A172 (cell line): ENCODE measurements around the gene NGF. TPM values are rescaled to one million over a fixed set of nuclear protein-coding genes. Genes with fewer than 3 reads are reported as not detected.
A peak's percentile ranks its signal among the peaks of the same experiment; 100 is the strongest.
"Not testable (repeated sequence)": the region's sequence is repeated elsewhere in the genome, so short reads cannot be mapped to it uniquely, and the experiment has no call there.

Experiments
- DNase-seq: peaks from one replicate; pipeline ENCODE4 v3.0.0-alpha.2; 2015; ENCODE audit warnings: low spot score
- total RNA-seq: library from RNA; depleted of rRNA; stranded (reverse); fragments of >200 nt; shearing (Covaris generic); gene quantifications from 2 replicates; pipeline ENCODE4 v1.2.3, GENCODE V29; 2014; rRNA removed

NGF gene
- total RNA-seq, result 1.7 and 2.8 TPM in 2 replicates

DNA sequence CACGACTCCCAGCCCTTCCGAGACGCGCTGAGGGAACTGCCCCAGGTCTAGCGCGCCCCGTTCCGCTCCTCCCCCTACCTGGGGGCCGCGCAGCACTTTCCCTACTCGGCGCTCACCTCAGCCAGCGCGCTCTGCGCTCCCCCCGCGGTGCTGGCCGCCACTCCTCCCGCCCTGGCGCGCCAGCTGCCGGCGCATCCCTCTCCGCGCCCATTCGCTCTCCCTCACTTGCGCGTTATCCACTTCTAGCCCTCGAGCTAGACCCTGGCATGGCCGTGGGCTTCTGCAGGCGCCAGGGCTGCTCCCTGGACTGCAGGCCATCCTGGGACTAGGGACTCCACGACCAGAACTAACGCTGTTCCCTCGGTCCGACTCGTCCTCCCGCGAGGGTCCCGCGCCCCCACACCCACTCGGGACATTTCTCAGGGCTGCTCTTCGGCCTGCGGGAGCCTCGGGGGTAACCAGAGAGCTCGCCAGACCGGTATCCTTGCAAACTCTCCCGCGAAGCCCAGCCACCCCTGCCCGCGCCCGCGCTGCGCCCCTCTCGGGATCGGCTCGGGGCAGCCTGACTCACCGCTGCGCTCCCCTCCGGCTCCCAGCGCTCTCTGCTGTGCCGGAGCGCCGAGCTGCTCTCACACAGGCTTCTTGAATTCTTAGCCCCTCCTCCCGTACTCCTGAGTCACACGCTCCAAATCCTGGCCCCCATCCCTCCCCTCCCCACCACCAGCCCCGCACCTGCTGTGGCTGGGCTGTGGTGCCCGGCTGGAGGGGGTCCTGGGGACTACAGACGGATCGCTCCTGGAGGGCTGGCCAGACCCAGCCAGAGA, at the start of gene NGF:
Gene NGF (minus strand): TSS at position 617 of the 824 bp plus-strand sequence. CDS start 51,454 bp downstream, outside the sequence.
- DNase-seq, result peak; percentile 36

DNA sequence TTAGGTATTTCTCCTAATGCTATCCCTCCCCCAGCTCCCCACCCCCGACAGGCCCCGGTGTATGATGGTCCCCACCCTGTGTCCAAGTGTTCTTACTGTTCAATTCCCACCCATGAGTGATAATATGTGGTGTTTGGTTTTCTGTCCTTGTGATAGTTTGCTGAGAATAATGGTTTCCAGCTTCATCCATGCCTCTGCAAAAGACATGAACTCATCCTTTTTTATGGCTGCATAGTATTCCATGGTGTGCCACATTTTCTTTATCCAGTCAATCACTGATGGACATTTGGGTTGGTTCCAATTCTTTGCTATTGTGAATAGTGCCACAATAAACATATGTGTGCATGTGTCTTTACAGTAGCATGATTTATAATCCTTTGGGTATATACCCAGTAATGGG, 45.4 kb upstream of the NGF start:
- not testable (repeated sequence) for DNase-seq

DNA sequence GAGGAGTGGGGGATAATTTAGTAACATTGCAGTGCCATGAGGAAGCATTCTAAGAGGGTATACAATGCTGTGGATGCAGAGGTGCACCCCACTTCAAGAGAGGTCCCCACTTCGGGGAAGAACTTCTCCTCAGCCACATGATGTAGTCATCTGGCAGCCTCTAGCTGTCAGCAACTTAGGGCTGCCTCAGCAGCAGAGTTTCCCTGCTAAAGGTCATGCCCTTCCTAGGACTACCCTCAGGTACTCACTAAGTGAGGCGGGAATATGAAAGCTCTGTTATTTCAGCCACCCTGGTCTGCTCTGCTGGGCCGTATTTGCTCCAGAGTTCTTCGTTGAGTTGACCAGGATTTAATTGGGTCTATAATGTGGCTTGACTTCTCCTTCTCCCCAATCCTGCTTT, 41.9 kb upstream of the NGF start:
- DNase-seq, result no peak

DNA sequence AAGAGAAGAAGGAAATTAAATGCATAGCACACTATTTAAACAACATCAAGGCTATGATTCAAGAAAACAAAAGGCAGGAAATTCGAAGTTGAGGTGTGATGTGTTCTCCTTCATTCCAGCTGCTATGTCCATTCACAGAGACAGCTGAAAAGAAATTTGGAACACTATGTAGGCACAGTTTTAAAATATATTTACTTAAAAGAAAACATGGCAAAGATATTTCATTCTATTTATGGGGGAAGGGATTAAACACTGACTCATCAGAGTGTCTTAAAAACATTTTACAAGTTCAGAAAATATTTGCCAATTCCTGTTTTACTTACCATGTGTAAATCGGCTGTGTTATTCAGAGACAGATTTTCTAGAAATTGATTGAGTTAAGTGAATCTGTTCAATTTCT, 39.4 kb upstream of the NGF start:
- no peak for DNase-seq

DNA sequence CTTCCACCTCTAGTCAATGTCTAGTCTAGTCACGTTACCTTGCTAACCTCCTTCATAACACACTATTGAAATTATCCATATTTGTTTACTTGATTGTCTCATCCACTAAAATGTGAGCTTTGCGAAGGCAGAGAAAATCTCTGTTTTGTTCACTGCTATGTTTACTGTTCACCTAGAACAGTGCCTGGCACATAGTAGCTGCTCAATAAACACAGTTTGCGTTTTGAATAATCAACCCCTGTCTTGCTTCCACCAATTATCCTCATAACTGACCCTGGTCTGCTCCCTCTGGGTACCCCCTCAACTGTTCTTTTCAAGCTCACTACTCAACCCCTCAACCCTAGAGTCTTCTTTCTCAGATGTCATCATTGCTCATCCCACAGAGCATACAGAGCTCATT, 36.5 kb upstream of the NGF start:
- no peak for DNase-seq

DNA sequence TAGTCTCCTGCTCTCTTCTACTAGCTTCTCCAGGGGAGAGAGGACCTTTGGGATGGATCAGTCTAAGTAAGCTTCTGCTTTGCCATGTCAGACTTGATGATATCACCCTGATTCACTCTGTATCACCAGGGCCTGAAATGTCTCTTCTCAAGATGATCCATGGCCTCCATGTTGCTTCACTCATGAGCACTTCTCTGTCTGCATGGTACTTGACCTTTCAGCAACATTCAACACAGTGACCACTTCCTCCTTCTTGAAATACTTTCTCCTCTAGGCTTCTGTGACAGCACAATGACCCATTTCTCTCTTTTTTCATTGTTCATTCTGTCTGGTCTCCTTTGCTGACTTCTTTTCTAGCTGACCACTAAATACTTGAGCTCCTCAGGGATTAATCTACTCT, 35.3 kb upstream of the NGF start:
- DNase-seq, result peak; percentile 53

DNA sequence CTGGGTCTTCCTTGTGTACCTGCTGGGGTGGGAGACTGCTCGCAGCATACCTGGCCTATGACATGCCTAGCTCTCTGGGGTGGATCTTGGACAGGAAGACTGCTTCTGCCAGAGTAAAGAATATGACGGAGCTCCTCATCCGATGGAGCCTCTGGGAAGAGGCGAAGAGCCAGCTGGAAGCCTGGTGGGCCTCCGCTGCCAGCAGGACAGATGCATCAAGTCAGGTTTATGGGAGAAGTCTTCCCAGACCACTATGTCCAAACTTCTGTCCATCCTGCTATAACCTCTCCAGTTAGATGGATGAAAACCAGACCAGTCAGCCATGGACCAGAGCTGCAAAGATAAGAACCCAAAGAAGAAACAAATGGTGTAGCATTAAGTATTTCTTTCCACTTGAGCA, 27.7 kb upstream of the NGF start:
- no peak for DNase-seq

DNA sequence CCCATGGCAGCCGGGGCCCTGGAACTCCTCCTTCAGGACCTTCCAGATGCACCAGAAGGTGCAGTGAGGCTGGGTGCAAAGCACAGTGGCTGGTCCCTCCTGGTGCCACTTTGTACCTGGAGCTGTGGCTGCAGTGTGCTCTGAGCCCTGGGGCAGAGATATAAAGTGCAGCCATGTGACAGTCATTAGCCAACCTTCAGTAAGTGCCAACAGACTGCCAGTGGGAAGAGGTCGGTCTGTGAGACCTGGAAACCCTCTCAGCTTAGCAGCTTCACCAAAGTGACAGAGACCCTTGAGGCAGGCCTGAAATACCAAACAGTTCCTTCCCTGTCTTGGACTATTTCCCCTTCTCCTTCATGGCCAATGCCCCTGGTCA, 26.7 kb upstream of the NGF start:
- DNase-seq, result no peak

DNA sequence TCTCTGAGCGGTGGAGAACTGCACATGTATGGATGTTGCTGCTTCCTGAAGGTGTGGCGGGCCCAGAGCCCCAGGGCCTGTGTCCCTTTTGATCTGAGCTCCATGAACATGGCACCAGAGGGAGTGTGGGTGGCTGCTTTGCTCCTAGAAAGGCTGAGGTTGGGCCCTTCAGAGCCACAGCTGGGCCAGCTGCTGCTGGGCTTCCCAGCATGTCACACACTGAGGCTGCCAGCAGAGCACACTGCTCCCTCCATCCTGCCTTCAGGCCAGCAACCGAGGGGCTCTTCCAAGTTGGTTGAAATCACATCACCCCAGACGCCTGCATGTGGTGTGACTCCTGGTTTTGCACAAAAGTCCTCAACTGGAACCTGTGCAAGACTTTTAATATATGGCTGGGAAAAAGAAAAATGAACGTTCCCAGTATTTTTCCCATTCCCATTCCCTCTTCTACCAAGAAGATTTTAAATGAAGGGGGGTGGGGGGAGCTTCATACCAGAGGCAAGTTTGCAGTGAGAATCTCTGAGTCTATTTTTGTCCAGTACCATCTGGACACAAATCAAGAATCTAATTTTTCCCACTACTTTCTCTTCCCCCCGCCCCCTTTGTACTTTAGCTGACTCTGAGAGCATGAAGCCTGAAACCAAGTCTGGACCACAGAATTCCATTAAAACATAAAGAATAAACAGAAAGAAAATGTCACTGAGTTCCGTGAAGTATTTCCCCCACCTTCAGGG, 26.2 kb upstream of the NGF start:
- DNase-seq, result peak; percentile 23

DNA sequence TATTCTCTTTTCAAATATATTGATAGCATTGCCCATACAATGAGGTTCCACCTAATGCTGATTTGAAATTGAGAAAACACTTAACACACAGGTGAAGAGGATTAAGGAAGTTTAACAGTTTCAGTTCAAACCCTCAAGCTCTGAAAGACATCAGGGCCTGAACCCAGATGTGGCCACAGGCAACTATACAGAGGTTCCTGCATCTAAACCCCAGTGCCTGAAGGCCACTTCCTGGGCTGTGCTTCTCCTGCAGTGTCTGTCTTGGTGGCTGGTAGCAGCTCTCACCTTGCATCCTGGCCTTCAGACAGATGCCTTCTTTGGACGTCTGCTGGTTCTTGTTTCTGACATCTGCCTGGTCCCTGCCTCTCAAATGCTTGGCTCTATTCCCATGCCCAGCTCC, 25.1 kb upstream of the NGF start:
- DNase-seq, result no peak

DNA sequence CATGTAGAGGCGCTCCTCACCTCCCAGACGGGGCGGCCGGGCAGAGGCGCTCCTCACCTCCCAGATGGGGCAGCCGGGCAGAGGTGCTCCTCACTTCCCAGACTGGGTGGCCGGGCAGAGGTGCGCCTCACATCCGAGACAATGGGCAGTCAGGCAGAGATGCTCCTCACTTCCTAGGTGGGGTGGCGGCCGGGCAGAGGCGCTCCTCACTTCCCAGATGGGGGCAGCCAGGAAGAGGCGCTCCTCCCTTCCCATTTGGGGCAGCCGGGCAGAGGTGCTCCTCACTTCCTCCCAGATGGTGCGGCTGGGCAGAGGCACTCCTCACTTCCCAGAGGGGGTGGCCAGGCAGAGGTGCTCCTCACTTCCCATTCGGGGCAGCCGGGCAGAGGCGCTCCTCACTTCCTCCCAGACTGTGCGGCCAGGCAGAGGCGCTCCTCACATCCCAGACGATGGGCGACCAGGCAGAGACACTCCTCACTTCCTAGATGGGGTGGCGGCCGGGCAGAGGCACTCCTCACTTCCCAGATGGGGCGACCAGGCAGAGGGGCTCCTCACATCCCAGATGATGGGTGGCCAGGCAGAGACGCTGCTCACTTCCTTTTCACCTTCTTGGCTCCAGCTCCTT, 22.6 kb upstream of the NGF start:
- DNase-seq, result not testable (repeated sequence)

DNA sequence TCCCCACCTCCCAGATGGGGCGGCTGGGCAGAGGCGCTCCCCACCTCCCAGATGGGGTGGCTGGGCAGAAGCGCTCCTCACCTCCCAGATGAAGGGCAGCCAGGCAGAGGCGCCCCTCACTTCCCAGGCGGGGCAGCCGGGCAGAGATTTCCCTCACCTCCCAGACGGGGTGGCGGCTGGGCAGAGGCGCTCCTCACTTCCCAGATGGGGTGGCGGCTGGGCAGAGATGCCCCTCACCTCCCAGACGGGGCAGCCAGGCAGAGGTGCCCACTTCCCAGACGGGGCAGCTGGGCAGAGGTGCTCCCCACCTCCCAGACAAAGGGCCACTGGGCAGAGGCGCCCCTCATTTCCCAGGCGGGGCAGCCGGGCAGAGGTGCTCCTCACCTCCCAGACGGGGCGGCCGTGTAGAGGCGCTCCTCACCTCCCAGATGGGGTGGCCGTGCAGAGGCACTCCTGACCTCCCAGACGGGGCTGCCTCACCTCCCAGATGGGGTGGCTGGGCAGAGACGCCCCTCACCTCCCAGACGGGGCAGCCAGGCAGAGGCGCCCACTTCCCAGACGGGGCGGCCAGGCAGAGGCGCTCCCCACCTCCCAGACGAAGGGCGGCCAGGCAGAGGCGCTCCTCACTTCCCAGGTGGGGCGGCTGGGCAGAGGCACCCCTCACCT, 21.9 kb upstream of the NGF start:
- DNase-seq, result not testable (repeated sequence)

DNA sequence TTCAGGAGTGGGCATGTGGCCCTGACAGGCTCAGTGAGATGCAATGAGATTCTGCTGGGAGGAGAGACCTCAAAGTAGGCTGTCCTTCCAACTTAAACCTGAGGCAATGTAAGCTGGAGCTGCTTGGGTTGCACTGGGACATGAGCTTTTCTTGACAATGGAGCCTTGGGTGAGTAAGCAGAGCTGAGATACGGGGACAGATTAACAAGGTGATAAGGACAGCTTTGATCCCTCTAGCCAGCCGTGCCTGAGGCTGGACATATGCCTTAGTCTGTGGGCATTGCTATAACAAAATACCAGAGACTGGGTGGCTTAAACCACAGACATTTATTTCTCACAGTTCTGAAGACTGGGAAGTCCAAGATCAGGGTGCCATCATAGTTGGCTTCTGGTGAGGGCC, 18.3 kb upstream of the NGF start:
- DNase-seq, result peak; percentile 24

DNA sequence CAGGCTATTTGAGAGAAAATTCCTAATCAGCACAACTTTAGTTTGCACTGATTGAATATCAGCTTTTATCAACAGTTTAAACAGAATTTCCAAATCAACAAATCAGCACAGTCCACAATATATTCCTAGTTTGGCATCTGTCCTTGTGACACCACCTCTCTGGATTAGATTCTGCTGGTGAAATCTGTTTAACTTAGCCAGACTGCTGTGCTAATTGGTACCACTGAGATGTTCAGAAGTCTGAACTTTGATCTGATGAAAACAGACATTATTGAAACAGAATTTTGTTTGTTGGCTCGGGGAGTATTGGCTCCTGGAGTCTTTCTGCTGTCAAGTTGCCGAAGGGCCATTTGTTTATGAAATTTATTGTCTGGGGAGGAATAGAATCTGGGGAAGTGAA, 17.0 kb upstream of the NGF start:
- DNase-seq, result no peak

DNA sequence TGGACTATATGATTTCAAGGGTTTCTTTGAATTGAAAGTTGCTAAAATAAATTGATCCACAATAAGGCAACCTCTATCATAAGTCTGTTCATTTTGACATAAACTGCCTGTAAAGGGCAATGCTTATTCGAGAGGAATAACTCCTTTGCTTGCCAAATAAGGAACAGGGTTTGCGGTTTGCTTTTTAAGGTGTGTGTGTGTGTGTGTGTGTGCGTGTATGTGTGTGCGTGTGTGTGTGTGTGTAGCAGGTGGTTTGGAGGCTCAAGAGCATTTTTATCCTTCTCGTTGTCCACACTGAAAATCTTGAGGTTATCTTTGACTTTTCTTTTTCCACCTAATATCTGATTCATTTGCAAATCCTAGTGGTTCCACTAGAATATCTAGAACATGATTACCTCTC, 13.1 kb upstream of the NGF start:
- no peak for DNase-seq

DNA sequence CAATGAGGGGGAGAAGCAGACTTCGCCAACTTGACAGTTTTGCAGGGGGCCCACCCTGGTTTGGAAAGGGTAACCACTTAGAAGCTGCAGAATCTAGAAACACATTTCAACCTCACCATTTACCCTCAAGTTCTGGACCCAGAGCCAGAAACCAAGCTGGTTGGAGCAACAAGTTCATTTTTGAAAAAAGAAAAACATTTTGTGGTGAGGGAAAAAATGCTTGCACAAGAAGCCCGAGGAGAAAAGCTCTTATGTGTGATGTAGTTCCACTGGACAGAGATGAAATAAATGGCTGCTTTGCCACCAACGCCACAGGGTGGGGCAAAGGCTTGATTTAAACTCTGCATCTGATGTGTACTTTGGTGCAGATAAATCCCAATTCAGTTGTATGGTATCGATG, 10.6 kb upstream of the NGF start:
- DNase-seq, result no peak

DNA sequence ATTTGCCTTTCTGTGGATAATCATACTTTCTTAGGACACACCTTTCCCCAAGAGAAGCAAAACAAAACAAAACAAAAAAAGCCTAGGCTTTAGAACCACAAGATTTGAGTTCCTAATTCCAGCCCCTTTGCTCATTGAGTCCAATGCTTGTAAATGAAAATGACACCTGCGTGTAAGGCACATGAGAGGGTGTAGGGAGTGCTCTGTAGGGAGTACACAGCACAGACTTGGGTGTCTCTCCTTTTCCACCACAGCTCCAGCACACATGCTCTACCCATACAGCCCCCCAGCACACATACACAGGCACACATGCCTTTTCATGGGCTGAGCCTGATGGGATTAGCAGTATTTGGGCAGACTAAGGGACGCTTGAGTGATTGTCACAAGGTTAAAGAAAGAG, 9.2 kb upstream of the NGF start:
- DNase-seq, result no peak

DNA sequence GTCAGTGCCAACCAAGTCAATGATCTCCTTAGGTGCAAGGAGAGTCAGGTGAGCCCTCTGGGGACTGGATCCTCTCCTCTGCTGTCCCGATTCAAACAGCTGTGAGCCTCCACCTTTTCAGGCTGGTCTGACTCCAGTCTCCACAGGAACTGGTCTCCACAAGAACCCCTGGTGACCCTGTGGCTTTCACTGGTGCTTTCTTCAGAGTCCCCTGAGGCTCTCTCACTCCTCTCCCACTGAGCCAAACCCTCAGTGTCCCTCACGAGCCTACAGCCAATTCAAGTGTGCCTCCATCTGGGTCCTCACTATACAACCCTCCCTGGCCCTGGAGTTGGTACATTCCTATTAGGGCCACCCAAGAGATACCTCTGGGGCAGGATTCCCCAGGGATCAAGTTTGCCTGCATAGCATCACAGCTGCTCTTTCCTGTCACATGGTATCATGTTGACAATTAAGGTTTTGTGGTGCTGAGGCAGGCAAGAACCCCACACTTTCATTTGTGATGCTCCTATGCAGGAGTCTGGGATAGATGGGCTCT, 5.2 kb upstream of the NGF start:
- DNase-seq, result no peak

DNA sequence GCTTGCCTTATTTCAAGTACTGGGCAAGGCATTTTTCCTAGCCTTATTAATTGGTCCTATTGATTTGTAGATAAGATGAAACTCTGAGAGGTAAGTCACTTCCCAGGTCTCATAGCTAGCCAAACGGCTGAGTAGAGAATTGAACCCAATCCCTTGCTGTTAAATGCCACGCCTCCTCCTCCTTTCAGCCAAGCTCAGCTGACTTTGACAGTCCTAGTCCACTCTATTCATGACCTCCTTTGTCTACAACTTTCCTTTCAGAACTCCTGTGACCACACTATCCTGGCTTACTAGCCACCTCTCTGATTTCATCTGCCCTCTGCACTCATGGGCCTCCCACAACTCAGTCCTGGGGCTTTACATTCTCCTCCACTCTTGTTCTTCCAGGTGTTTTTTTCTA, 3.9 kb upstream of the NGF start:
- no peak for DNase-seq

DNA sequence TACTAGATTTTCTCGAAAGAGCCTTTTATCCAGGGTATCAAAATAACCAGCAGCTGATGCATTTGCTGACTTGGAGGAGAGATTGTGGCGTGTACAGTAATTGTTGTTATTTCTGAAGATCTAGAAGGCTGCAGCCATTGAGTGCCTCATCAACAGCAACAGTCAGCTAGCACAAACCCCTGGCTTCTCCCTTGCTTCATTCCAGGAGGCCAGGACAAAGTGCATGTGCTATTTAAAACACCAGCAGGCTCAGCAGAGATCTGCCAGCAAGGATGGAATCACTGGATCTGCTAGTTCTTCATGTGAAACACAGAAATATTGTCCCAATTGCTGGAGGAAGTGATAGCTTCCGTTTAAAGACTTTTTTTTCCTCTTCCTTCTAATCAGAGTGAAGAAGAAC, 2.8 kb upstream of the NGF start:
- DNase-seq, result no peak

DNA sequence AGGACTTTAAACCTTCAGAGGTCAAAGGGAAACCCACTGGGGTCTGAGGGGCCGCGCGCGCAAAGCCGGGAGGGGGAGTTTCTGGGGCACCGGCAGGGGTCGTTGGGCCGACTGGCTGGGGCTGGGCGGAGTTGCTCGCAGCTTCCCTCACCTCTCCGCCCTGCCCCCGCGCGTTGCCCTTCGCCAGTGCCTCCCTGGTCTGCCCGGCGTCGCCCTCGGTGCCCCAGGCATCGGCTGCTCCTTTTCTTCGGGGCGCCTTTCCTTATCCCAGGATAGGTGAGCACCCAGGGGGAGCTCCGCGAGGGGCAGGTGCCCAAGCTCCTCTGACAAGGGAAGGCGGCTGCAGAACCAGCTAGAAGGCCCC, 390 bp upstream of the NGF start:
- no peak for DNase-seq

DNA sequence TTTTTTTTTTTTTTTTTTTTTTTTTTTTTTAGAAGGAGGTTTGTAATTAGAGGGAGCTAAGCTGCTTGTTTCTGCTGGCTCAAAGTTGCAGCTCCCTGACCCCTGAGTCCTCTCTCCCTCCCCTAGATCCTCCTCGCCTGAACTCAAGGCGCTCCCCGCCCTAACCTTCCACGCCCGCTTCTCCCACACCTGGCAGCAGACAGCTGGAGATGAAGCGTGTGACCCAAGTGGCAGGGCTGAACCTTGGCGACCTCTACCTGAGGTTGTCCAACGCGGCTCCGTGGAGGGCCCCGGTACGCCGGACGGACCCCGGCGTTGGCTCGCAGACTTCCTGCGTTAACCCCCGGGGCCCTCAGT, 795 bp downstream of the NGF start:
- no peak for DNase-seq
